Adipose tissue (tissue), 3 donors: ENCODE results near the gene TCTN2. TPM values are rescaled to one million over a fixed set of nuclear protein-coding genes. Genes with fewer than 3 reads are reported as not detected.

Experiments
- H3K27ac ChIP-seq: one replicate; pipeline ENCODE4 v1.5.1; 2013; ENCODE audit warnings: low read depth, low read length
- WGBS, 3 donors: extraction: QIAGEN DNeasy Blood & Tissue Kit; methylation state at CpG; one replicate each; pipeline ENCODE4 v1.1.7; 2013; 5-methylcytosine and 5-hydroxymethylcytosine counted together
- polyA plus RNA-seq, 3 donors: library from polyadenylated mRNA; stranded (reverse); fragments of 200-250 nt; gene quantifications; one replicate each; pipeline ENCODE4 v1.2.3, GENCODE V29; 2013
- donor health status: healthy with polysubstance abuse.
- donor health status: Bipolar disorder and iron deficiency.
- donor health status: healthy.

TCTN2 gene
- 1 to 10 TPM; 3.3 to 4.3 (median 3.4) TPM for polyA plus RNA-seq

GRCh38 chr12:123670882-123671728 lies at the start of gene TCTN2:
Gene TCTN2 (plus strand): TSS chr12:123671113. CDS start chr12:123671241, 128 bp downstream.
- no peak within 1 kb of the TSS for H3K27ac ChIP-seq

DNA sequence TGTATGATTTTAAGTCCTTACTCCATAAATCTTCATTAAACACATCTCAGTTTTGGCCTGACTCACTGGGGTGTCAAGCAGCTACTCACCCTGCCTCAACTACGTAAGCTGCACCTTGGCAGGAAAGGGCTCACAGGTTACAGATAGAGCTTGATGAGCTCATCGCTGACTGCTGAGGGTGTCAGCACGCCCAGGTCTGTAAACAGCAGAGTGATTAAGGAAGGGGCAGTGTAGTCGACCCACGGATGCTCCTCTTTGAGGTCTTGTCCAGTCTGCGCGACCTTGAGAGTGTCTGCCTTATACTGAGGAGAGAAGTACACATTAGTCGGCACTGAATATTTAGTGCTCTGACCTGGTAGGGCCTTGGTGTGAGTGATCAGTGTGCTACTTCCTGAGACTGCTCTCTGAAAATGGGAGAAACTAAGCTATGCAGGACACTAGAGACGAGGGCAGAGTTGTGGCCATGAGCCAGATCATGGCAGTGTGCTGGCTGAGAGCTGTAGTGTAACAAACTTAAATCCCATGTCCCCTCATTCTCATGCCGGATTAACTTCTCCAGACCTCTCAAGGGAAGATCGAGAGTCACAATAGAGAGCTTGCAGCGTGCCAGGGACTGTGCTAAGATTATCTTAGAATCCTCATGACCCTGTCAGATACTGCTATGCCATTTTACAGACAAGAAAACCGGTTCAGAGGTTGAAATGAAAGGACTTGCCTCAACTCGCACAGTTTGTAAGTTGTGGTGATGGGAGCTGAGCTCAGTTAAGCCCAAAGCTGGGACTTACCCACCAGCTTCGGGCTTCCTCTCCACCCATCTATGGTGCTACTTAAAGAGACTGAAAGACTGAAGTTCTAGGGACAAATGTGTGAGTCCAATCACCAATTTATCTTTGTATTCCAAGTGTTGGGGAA lies 49.0 kb upstream of the TCTN2 start:
- 80 to 87% (median 86%) methylated on average over 15 of the region's 15 CpGs for WGBS, 3 donors
- H3K27ac ChIP-seq, result no peak overlapping the region

More at GRCh38 chr12:123670882-123671728, at the start of gene TCTN2:
- 1 to 2% (median 1%) methylated on average over 51 to 53 of the region's 53 CpGs for WGBS, 3 donors

DNA sequence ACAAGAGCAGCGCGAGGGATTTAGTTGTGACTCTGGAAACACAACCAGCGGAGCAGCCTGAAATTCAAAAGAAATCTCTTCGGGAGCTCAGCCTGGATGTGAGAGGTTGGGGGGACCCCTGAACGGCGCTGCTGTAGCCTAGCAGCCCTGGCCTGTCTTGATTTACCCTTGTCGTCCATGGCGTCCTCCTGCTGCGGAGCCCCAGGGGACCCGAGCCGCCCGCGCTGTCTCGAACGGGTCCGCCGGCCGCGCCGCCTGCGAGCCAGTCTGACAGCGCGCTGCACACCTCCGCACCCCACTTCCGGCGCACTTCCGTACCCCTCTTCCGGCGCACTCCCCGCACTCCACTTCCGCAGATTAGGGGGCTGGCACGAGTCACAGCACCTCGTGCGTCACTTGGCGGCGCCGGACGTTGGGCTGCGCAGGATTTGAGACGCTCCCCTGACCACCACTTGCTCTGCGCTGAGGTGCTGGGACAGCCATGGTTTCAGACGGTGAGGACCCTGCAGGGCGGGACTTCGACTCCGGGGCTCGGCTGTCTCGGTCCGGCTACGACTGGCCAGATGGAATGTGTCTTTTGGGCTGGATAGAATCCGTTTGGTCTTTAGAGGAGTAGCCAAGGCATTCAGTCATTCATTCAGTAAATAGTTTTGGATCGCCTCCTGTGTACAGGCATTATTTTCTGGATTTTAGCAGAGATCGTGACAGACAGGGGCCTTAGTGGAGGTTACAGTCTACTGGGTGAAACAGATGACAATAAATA lies 37.4 kb upstream of the TCTN2 start, which contains the start of the genes EIF2B1 and GTF2H3:
Gene EIF2B1, minus strand, starts transcription at position 308 of the 763 bp plus-strand sequence. Its CDS starts 129 bp downstream, at position 179.
Gene GTF2H3, plus strand, starts transcription at position 451 of the 763 bp plus-strand sequence. Its CDS starts 31 bp downstream, at position 482.
- WGBS, 3 donors, result 0 to 1% (median 1%) methylated on average over 51 to 52 of the region's 52 CpGs
- peak within 1 kb of the TSS; percentile 21 for H3K27ac ChIP-seq

DNA sequence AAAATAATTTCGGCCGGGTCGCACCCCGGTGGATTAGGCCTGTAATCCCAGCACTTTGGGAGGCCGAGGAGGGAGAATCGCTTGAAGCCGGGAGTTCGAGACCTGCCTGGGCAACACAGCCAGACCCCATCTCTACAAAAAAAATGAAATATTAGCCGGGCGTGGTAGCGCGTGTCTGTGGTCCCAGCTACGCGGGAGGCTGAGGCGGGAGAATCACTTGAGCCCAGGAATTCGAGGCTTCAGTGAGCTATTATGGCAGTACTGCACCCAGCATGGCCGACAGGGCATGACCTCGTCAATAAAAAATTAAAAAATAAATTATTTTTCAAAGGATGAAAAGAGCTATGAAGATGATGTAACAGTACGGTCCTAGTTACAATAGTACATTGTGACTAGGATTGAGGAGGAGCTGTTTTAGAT lies 36.8 kb upstream of the TCTN2 start:
- WGBS, 3 donors, result 5 to 16% (median 16%) methylated on average over 19 of the region's 19 CpGs
- peak overlapping the region; percentile 21 for H3K27ac ChIP-seq

DNA sequence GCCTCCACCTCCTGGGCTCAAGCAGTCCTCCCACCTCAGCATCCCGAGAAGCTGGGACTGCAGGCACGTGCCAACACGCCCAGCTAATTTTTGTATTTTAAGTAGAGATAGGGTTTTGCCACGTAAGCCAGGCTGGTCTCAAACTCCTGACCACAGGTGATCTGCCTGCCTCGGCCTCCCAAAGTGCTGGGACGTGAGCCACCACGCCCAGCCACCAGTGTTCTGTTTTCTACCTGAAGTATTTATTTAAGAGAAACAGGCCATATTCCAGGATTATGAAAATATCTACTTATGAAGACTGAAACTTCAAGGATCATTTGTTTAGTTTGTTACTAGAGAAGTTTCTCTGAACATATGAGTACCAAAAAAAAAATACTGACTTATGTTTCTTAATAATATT lies 27.0 kb upstream of the TCTN2 start:
- no peak overlapping the region for H3K27ac ChIP-seq
- 76 to 94% (median 91%) methylated on average over 7 of the region's 7 CpGs for WGBS, 3 donors

DNA sequence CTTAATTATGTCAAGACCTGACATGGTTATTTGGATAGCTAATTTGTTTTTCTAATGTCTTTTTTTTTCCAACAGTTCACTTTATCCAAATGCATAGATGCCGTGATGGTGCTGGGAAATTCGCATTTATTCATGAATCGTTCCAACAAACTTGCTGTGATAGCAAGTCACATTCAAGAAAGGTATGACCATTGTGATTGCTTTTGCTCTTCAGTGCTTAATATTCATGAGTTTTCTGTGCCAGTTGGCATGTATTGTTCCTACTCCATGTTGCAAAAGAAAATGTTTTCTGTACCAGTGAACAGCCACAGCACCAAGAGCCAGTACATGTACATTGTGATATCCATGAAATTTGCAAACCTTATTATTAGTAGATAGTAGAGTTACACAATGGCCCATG lies 25.5 kb upstream of the TCTN2 start:
- 98 to 100% (median 98%) methylated on average over 3 of the region's 3 CpGs for WGBS, 3 donors
- H3K27ac ChIP-seq, result no peak overlapping the region

DNA sequence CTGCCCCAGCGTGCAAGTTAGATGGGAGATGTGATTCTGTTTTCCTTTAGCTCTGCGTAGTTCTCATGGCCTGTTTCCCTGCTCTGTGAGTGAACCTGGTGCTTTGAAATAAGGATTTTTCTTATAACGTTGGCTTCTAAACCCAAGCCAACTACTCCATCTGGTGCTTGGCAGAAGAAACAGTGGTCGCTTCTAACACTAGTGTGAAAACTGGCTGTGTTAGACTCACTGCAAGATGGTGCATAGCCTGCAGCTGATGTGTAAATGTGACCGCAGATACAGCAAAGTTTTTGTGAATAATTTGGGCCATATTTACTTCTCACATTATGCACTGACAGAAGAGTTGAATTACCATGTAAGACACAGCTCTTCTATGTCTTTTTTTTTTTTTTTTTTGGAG lies 25.0 kb upstream of the TCTN2 start:
- no peak overlapping the region for H3K27ac ChIP-seq
- WGBS, 3 donors, result 88 to 90% (median 89%) methylated on average over 5 of the region's 5 CpGs

GRCh38 chr12:123648401-123648800 lies 22.5 kb upstream of the TCTN2 start:
- 88 to 93% (median 92%) methylated on average over 5 of the region's 5 CpGs for WGBS, 3 donors
- no peak overlapping the region for H3K27ac ChIP-seq

- WGBS, 3 donors, result 86 to 99% (median 94%) methylated on average over 4 of the region's 4 CpGs
- H3K27ac ChIP-seq, result no peak overlapping the region
Observed at GRCh38 chr12:123654129-123654701, 16.7 kb upstream of the TCTN2 start.

GRCh38 chr12:123655420-123655819 lies 15.5 kb upstream of the TCTN2 start:
- 77 to 90% (median 88%) methylated on average over 5 of the region's 5 CpGs for WGBS, 3 donors
- no peak overlapping the region for H3K27ac ChIP-seq

DNA sequence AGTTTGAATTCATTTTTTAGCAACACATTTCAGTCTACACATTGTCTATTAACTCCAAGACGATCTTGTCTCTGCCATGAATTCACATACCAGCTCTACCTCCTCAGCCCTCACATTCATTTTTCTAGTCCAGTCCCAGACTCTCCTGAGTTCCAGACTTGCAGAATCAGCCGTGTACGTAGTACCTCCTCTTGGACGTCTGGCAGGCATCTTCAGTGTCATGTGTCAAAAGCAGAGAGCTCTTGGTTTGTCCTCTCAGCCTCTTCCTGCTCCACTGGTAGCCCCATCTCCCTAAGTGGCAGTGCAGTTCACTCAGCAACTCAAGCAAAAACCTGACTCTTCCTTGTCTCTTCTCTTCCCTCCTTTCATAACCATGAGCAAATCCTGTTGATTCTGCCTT lies 14.5 kb upstream of the TCTN2 start:
- H3K27ac ChIP-seq, result no peak overlapping the region
- 83 to 88% (median 86%) methylated on average over 4 of the region's 4 CpGs for WGBS, 3 donors

GRCh38 chr12:123657211-123657610 lies 13.7 kb upstream of the TCTN2 start:
- no peak overlapping the region for H3K27ac ChIP-seq
- WGBS, 3 donors, result 90 to 94% (median 94%) methylated on average over 9 of the region's 9 CpGs

DNA sequence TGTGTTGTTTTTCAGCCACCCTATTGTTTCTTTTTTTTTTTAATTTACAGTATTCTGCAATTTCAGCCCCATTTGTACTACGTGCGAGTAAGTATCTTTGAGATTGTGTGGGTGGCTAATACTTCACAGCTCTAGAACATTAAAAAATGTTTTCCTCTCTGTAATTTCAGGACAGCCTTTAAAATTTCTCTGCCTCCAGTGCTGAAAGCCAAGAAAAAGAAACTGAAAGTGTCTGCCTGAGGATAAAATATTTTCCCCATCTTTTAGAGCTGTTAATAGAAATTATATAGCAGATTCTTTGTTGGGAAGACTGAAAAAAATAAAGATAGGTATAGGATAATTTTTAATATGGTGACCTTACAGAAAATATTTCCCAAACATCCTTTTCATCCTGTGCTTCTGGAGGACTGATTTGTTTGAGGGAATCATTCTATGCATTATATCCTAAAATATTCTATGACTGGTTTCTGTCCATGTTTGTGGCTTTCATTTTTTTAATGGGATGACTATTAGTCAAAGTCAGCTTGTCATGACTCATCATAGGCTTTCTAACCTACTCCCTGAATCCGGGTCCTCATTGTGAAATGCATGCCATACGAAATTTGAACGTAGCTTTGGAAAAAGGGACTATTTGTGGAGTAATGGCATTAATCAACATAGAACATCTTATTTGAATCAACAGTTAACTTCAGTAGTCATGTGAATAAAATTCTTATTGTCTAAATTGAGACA lies 10.8 kb upstream of the TCTN2 start:
- no peak overlapping the region for H3K27ac ChIP-seq
- WGBS, 3 donors, result 75 to 92% (median 79%) methylated on average over 5 of the region's 5 CpGs

DNA sequence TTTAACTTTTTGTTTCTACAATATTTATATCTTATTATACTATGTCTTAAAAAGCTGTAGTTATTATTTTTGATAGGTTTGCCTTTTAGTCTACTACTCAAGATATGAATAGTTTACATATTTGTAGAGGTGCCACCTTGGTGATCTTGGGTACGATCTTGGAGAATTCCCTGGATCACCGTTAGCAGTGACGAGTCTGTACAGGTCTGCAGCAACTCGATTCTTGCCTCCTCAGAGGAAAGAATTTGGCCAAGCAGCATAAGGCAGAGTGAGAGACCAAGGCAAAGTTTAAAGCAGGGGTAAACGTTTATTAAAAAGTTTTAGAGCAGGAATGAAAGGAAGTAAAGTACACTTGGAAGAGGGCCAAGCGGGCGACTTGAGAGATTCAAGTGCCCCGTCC lies 3.1 kb upstream of the TCTN2 start:
- WGBS, 3 donors, result 81 to 85% (median 84%) methylated on average over 8 of the region's 8 CpGs

DNA sequence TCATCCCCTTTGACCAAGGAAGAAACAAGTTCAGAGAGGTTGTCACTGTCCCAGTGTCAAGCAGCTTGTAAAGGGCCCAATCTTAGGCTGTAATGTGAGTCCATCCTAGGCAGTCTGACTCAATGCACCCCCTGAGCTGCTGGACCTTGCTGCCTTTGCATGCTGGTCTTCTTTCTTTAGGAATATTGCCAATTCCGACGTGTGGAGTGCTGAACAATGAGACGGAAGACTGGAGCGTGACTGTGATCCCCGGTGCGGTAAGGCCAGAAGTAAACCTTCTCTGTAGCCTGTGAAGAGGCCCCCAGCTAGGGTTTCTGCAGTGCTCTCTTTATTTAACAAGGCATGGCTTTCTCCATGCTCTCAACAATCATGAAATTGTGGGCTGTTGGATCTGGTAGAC lies 963 bp downstream of the TCTN2 start:
- H3K27ac ChIP-seq, result no peak overlapping the region
- 70 to 81% (median 75%) methylated on average over 6 of the region's 6 CpGs for WGBS, 3 donors

More for the DNA sequence above, 3.1 kb upstream of the TCTN2 start:
- H3K27ac ChIP-seq, result no peak overlapping the region

DNA sequence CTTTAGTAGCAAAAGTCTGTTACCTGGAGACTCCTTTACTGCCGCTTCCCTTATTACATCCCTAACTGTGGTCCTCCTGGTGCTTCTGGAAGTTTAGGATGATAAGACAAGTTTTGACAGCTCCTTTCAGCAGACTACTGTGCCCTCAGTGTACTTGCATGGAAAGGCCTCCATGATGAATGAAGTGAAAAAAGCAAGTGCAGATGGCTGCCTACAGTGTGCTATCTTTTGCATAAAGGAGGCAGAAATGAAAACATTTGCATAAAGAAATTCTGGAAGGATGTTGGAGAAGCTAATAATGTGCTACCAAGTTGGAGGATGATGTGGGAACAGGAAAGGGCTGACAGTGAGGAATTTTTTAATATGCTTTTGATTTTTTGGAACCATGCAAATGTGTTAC lies 4.5 kb downstream of the TCTN2 start:
- WGBS, 3 donors, result 96 to 100% (median 100%) methylated on average over 1 of the region's 1 CpG
- no peak overlapping the region for H3K27ac ChIP-seq

- WGBS, 3 donors, result 91 to 94% (median 93%) methylated on average over 9 of the region's 9 CpGs
- no peak overlapping the region for H3K27ac ChIP-seq
Observed at GRCh38 chr12:123676616-123677320, 5.9 kb downstream of the TCTN2 start.
